ENCODE results near the gene TLR3.

DNA sequence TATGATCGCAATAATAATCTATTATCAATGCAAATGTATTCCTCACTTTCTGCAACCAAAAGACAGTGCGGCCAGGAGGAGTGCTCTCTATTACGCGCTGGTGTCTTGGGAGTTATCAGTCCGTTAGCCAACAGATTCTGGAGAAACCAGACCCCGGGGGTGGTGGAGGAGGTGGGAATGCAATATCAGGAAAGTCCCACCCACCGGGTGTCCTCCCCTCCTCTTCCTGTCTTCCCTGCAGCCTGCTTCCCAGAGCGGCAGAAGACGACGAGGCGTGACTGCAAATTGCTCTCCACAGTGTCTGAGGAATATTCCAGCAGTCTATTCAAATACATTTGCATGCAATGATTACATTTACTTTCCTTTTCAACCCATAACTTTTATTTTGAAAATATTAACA is 17.9 kb upstream of the TLR3 start:
- TF ChIP-seq, protein P1, sequence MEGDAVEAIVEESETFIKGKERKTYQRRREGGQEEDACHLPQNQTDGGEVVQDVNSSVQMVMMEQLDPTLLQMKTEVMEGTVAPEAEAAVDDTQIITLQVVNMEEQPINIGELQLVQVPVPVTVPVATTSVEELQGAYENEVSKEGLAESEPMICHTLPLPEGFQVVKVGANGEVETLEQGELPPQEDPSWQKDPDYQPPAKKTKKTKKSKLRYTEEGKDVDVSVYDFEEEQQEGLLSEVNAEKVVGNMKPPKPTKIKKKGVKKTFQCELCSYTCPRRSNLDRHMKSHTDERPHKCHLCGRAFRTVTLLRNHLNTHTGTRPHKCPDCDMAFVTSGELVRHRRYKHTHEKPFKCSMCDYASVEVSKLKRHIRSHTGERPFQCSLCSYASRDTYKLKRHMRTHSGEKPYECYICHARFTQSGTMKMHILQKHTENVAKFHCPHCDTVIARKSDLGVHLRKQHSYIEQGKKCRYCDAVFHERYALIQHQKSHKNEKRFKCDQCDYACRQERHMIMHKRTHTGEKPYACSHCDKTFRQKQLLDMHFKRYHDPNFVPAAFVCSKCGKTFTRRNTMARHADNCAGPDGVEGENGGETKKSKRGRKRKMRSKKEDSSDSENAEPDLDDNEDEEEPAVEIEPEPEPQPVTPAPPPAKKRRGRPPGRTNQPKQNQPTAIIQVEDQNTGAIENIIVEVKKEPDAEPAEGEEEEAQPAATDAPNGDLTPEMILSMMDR (IDR thresholded peaks at IDR 0.05; ENCODE audit: low read length), result no peak
- TF ChIP-seq EZH2 (optimal IDR thresholded peaks at IDR 0.05; ENCODE audit: low read depth, low read length), result no peak
